Measurements from ENCODE around the gene KIF1C. TPM values are rescaled to one million over a fixed set of nuclear protein-coding genes. Genes with fewer than 3 reads are reported as not detected.

Gene KIF1C
- total RNA-seq, 4 donors from 2014 or later: 91.4 to 141 (median 116) TPM

- no peaks in the 10 kb centered on the region for H3K36me3 ChIP-seq
- no peak for TF ChIP-seq CTCF (IDR thresholded peaks at IDR 0.05)
- TF ChIP-seq POLR2A (IDR thresholded peaks at IDR 0.05): no peak
- peak overlapping the region in 2 of 4 donors; percentile 58 to 63 for H3K4me3 ChIP-seq
- no peaks in the 10 kb centered on the region for H3K27me3 ChIP-seq
- H3K9me3 ChIP-seq: no peaks in the 10 kb centered on the region
- H3K4me1 ChIP-seq: peaks cover 0 to 9% (median 3%) of the 10 kb centered on the region in 4 donors
- DNase-seq: no peak
- peak overlapping the region in 2 of 4 donors; percentile 30 to 46 for H3K27ac ChIP-seq
Observed at GRCh38 chr17:5034651-5035050, 36.9 kb downstream of the KIF1C start.

- TF ChIP-seq CTCF (IDR thresholded peaks at IDR 0.05) (no peak), POLR2A (IDR thresholded peaks at IDR 0.05) (no peak)
- Histone ChIP-seq H3K9me3 (no peaks in the 10 kb centered on the region), H3K36me3 (no peaks in the 10 kb centered on the region), H3K27me3 (no peaks in the 10 kb centered on the region), H3K4me3 (peak within 1 kb of the TSS in 3 of 4 donors; percentile 30 to 63 (median 58)), H3K4me1 (peaks cover 0 to 9% (median 3%) of the 10 kb centered on the region in 4 donors), H3K27ac (peak within 1 kb of the TSS in 2 of 4 donors; percentile 30 to 46)
- DNase-seq: peak in 2 of 3 donors; percentile 60 to 75
Observed at GRCh38 chr17:5035315-5035714, 37.6 kb downstream of the KIF1C start, which contains the start of gene SLC52A1. TSS of gene SLC52A1 (minus strand) at chr17:5035426. CDS start at chr17:5034606, 820 bp downstream.

DNA sequence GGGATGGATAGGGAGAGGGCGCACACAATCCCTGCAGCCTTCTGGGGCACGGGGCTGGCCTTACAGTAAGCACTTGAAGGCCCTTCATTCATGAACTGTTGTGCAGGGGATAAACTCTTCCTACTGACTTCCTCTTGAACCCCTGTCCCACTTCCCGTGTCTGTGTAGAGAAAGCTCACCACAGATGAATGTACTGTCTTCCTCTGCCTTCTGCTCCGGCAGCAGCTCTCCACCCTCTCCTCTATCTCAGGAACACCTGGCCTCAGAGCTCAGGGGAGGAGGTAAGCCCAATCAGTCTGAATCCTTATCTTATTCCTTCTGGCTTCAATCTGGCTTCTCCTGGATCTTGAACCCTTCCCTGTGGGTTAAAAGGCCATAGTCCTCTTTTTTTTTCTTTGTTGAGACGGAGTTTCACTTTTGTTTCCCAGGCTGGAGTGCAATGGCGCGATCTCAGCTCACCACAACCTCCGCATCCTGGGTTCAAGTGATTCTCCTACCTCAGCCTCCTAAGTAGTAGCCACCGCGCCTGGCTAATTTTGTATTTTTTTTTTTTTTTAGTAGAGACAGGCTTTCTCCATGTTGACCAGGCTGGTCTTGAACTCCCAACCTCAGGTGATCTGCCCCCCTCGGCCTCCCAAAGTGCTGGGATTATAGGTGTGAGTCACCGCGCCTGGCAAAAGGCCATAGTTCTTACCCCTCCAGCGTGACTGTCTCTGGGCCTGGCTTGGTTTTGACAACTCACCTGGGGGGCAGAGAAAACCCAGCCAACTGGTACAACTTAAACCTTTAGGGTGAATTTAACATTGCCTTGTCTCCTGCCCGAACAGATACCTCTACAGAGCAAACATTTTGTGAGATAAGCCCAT, 44.6 kb downstream of the KIF1C start:
- H3K36me3 ChIP-seq: no peaks in the 10 kb centered on the region
- peak overlapping the region; percentile 49 to 87 (median 68) for H3K27ac ChIP-seq
- no peaks in the 10 kb centered on the region for H3K27me3 ChIP-seq
- H3K4me1 ChIP-seq: peaks cover 0 to 35% (median 3%) of the 10 kb centered on the region in 4 donors
- no peaks in the 10 kb centered on the region for H3K9me3 ChIP-seq
- peak in 1 of 3 donors; percentile 69 for DNase-seq
- H3K4me3 ChIP-seq: peak overlapping the region in 3 of 4 donors; percentile 24 to 39 (median 36)
- TF ChIP-seq CTCF (IDR thresholded peaks at IDR 0.05) (no peak), POLR2A (IDR thresholded peaks at IDR 0.05) (peak; percentile 30 to 38)

DNA sequence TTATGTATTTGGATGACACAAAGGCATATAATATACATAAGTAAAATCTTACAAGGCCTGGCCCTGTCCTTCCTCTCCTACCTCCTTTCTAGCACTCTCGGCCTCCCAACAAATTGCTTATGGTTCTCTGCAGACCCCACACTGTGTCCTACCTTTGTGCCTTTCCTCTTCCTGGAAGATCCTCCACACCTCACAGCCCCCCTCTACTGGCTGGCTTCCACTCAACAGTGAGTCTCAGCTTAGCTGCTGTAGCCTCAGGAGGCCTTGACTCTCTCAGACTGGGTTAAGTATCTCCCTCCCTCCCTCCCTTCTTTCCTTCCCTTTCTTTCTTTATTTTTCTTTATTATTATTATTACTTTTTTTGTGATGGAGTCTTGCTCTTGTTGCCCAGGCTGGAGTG, 45.8 kb downstream of the KIF1C start:
- Histone ChIP-seq H3K4me1 (peaks cover under 1 to 45% (median 7%) of the 10 kb centered on the region in 4 donors), H3K9me3 (no peaks in the 10 kb centered on the region), H3K27ac (peak overlapping the region in 2 of 4 donors; percentile 72 to 80), H3K36me3 (no peaks in the 10 kb centered on the region), H3K4me3 (no peak overlapping the region), H3K27me3 (no peaks in the 10 kb centered on the region)
- TF ChIP-seq CTCF (IDR thresholded peaks at IDR 0.05) (no peak), POLR2A (IDR thresholded peaks at IDR 0.05) (no peak)
- no peak for DNase-seq

DNA sequence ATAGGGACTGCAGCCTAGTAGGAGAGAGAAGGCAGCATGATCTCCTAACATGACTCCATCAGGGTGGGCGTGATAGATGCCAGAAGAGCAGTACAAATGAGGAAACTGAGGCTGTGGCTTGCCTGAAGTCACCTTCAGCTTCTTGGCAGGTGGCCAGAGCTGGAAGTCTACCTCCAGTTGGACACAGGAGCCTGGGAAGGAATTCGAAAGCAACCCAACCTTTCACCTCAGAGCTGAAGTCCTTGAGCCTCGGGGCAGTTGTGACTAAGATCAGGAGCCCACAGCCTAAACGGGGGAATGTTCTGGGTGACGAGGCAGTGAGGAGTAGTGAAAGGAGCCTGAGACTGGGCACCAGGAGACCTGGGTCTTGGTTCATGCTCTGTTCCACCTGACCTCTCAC, 46.9 kb downstream of the KIF1C start:
- TF ChIP-seq POLR2A (IDR thresholded peaks at IDR 0.05) (no peak), CTCF (IDR thresholded peaks at IDR 0.05) (no peak)
- Histone ChIP-seq H3K9me3 (no peaks in the 10 kb centered on the region), H3K27me3 (no peaks in the 10 kb centered on the region), H3K36me3 (no peaks in the 10 kb centered on the region), H3K27ac (peak overlapping the region; percentile 38 to 78 (median 72)), H3K4me1 (peaks cover 6 to 52% (median 10%) of the 10 kb centered on the region in 4 donors), H3K4me3 (no peak overlapping the region)
- DNase-seq: peak in 2 of 3 donors; percentile 78 to 79
